Cortex of kidney (tissue), 1 donor: ENCODE results near the gene SYNRG.

Source experiments
- DNase-seq: peaks from one replicate; lab custom pipeline; 2025; lab: John Stamatoyannopoulos, UW

The SYNRG gene

DNA sequence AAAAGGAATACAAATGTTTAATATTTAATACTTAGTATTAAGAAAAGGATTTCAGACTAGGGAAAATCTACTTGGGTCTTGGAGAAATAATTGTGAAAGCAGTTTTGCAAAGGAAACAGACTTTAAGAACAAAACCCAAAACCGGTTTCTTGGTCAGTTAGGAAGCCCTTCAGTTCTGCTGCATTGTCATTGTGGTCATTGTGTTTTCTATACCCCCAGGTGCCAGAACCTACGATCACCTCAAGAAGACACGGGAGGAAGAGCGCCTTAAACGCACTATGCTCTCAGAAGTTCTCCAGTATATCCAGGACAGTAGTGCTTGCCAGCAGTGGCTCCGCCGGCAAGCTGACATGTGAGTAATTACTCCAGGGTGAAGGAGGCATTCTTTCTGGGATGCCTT lies 139.0 kb downstream of the SYNRG start:
- DNase-seq: no peak

GRCh38 chr17:37466471-37466870 lies 142.7 kb downstream of the SYNRG start:
- no peak for DNase-seq

DNA sequence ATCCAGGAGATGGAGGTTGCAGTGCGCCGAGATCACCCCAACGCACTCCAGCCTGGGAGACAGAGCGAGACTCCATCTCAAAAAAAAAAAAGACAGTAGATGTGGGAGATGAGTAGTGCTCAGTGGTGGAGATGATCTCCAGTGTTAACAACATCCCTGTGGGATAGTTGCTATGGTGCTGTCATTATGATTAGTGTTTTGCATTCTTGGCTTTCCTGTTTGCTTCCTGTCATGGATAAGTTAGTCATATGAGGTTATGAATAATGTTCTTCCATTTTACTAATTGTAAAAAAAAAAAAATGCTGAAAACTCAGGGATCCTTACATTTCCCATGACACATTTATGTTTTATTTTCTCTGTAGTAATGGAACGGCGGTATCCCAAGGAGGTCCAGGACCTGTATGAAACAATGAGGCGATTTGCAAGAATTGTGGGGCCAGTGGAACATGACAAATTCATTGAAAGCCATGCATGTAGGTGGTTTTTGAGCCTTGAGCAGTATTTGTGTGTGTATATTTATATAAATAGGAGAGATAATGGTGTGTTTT lies 144.1 kb downstream of the SYNRG start:
- DNase-seq: no peak
